GM18519 (cell line): ENCODE results near the gene ADAMTSL1.

Experiments
- ATAC-seq: cut with Tn5 transposase; IDR thresholded peaks from one replicate; pipeline ENCODE4 v1.9.1; 2021; ENCODE audit warnings: mild to moderate bottlenecking, moderate library complexity; ENCODE audit not compliant: unreplicated experiment, low FRiP score

Gene ADAMTSL1

GRCh38 chr9:18604767-18605730 is 131.1 kb downstream of the ADAMTSL1 start:
- no peak for ATAC-seq

GRCh38 chr9:18605766-18606180 is 131.8 kb downstream of the ADAMTSL1 start:
- ATAC-seq, result no peak

GRCh38 chr9:18606281-18606680 is 132.3 kb downstream of the ADAMTSL1 start:
- ATAC-seq, result no peak

- no peak for ATAC-seq
These were observed 132.9 kb downstream of the ADAMTSL1 start for GRCh38 chr9:18606846-18607245.

GRCh38 chr9:18608371-18608770 is 134.4 kb downstream of the ADAMTSL1 start:
- ATAC-seq, result no peak

GRCh38 chr9:18610956-18611355 is 137.0 kb downstream of the ADAMTSL1 start:
- ATAC-seq, result no peak

GRCh38 chr9:18611971-18612370 is 138.0 kb downstream of the ADAMTSL1 start:
- ATAC-seq, result no peak

GRCh38 chr9:18614116-18614515 is 140.2 kb downstream of the ADAMTSL1 start:
- ATAC-seq, result no peak

- no peak for ATAC-seq
These were observed 140.7 kb downstream of the ADAMTSL1 start for GRCh38 chr9:18614651-18615050.

GRCh38 chr9:18616976-18617375 is 143.0 kb downstream of the ADAMTSL1 start:
- ATAC-seq, result no peak

- ATAC-seq, result no peak
These were observed 143.8 kb downstream of the ADAMTSL1 start for GRCh38 chr9:18617759-18618158.

- ATAC-seq, result no peak
These were observed 144.9 kb downstream of the ADAMTSL1 start for GRCh38 chr9:18618862-18619261.

GRCh38 chr9:18622186-18622836 is 148.4 kb downstream of the ADAMTSL1 start:
- no peak for ATAC-seq

GRCh38 chr9:18623221-18624079 is 149.5 kb downstream of the ADAMTSL1 start:
- ATAC-seq, result no peak

- no peak for ATAC-seq
These were observed 152.2 kb downstream of the ADAMTSL1 start for GRCh38 chr9:18626046-18626698.

GRCh38 chr9:18629136-18629535 is 155.2 kb downstream of the ADAMTSL1 start:
- ATAC-seq, result no peak

GRCh38 chr9:18632632-18633403 is 158.9 kb downstream of the ADAMTSL1 start:
- no peak for ATAC-seq

GRCh38 chr9:18636781-18637180 is 162.8 kb downstream of the ADAMTSL1 start:
- no peak for ATAC-seq
